ENCODE results near the gene GORASP2. TPM values are rescaled to one million over a fixed set of nuclear protein-coding genes. Genes with fewer than 3 reads are reported as not detected.

The GORASP2 gene
- total and polyA plus RNA-seq, 11 donors = 24.5 to 84.9 (median 62.6) TPM

GRCh38 chr2:170923799-170924198 lies 5.3 kb upstream of the GORASP2 start:
- DNase-seq = no peak
- peaks cover 0 to 3% (median 0%) of the 10 kb centered on the region in 12 donors for H3K9me3 ChIP-seq
- H3K4me3 ChIP-seq = no peak overlapping the region
- no peaks in the 10 kb centered on the region for H3K36me3 ChIP-seq
- TF ChIP-seq POLR2A (IDR thresholded peaks at IDR 0.05) (no peak), CTCF (IDR thresholded peaks at IDR 0.05) (no peak)
- no peak for ATAC-seq
- H3K27ac ChIP-seq = no peak overlapping the region
- H3K27me3 ChIP-seq = no peaks in the 10 kb centered on the region
- intact Hi-C loops (cut with DNase I) = no loop called here
- H3K4me1 ChIP-seq = peaks cover 0 to 7% (median 4%) of the 10 kb centered on the region in 12 donors
- WGBS, 4 donors = 71 to 100% (median 79%) methylated on average over 1 of the region's 1 CpG

GRCh38 chr2:170924969-170925368 lies 4.1 kb upstream of the GORASP2 start:
- peaks cover 0 to 8% (median 4%) of the 10 kb centered on the region in 12 donors for H3K4me1 ChIP-seq
- intact Hi-C loops (cut with DNase I) = loop anchor here in 1 of 10 donors (5.0 kb wide), 1 partner anchor 492 kb away; no protein-coding TSS in a partner anchor
- no peaks in the 10 kb centered on the region for H3K36me3 ChIP-seq
- H3K4me3 ChIP-seq = no peak overlapping the region
- TF ChIP-seq CTCF (IDR thresholded peaks at IDR 0.05) (no peak), POLR2A (IDR thresholded peaks at IDR 0.05) (no peak)
- DNase-seq = no peak
- no peak overlapping the region for H3K27ac ChIP-seq
- no peaks in the 10 kb centered on the region for H3K27me3 ChIP-seq
- no peaks in the 10 kb centered on the region for H3K9me3 ChIP-seq
- ATAC-seq = no peak

GRCh38 chr2:170925923-170926322 lies 3.1 kb upstream of the GORASP2 start:
- H3K27ac ChIP-seq = no peak overlapping the region
- intact Hi-C loops (cut with DNase I) = loop anchor here in 1 of 10 donors (5.0 kb wide), 1 partner anchor 491 kb away; no protein-coding TSS in a partner anchor
- no peak overlapping the region for H3K4me3 ChIP-seq
- ATAC-seq (no peak), DNase-seq (no peak)
- no peaks in the 10 kb centered on the region for H3K36me3 ChIP-seq
- no peaks in the 10 kb centered on the region for H3K9me3 ChIP-seq
- WGBS, 4 donors = 85 to 92% (median 86%) methylated on average over 3 of the region's 3 CpGs
- no peaks in the 10 kb centered on the region for H3K27me3 ChIP-seq
- H3K4me1 ChIP-seq = peaks cover 0 to 17% (median 10%) of the 10 kb centered on the region in 12 donors
- TF ChIP-seq POLR2A (IDR thresholded peaks at IDR 0.05) = no peak
- no peak for TF ChIP-seq CTCF (IDR thresholded peaks at IDR 0.05)

GRCh38 chr2:170926743-170927297 lies 2.2 kb upstream of the GORASP2 start:
- no peak overlapping the region for H3K4me3 ChIP-seq
- no peaks in the 10 kb centered on the region for H3K27me3 ChIP-seq
- DNase-seq = no peak
- no peak overlapping the region for H3K27ac ChIP-seq
- WGBS, 4 donors = 86 to 95% (median 89%) methylated on average over 4 of the region's 4 CpGs
- no peak for ATAC-seq
- H3K36me3 ChIP-seq = no peaks in the 10 kb centered on the region
- TF ChIP-seq CTCF (IDR thresholded peaks at IDR 0.05) (no peak), POLR2A (IDR thresholded peaks at IDR 0.05) (no peak)
- H3K9me3 ChIP-seq = no peaks in the 10 kb centered on the region
- intact Hi-C loops (cut with DNase I) = loop anchor here in 1 of 10 donors (5.0 kb wide), 1 partner anchor 490 kb away; no protein-coding TSS in a partner anchor
- peaks cover 0 to 26% (median 18%) of the 10 kb centered on the region in 12 donors for H3K4me1 ChIP-seq

All from heart left ventricle (tissue), 16 donors.